Liver (tissue), 3 donors: Measurements from ENCODE around the gene BCAN.

ENCODE experiments used
- CTCF ChIP-seq: fragments of 150-350 bp; IDR thresholded peaks from 2 replicates; pipeline ENCODE4 v1.5.1; 2017; ENCODE audit warnings: improper control_type of control experiment, low read depth, low read length; ENCODE audit not compliant: missing input control
- EGR1 ChIP-seq, 2 donors: IDR thresholded peaks; 2 replicates each; pipeline ENCODE4 v1.6.1; 2016 to 2018; ENCODE audit warnings: antibody characterized with exemption in 2 of 2, low read depth in 2 of 2
- FOXA1 ChIP-seq: IDR thresholded peaks from 2 replicates; pipeline ENCODE4 v1.6.1; 2016; ENCODE audit warnings: antibody characterized with exemption
- FOXA2 ChIP-seq: IDR thresholded peaks from 2 replicates; pipeline ENCODE4 v1.6.1; 2016; ENCODE audit warnings: antibody characterized with exemption
- NR2F2 ChIP-seq: IDR thresholded peaks from 2 replicates; pipeline ENCODE4 v1.6.1; 2016; ENCODE audit warnings: antibody characterized with exemption
- RXRA ChIP-seq, 2 donors: IDR thresholded peaks; 2 replicates each; pipeline ENCODE4 v1.6.1; 2017 to 2018; ENCODE audit warnings: antibody characterized with exemption in 2 of 2, mild to moderate bottlenecking in 1 of 2
- SP1 ChIP-seq: IDR thresholded peaks from 2 replicates; pipeline ENCODE4 v1.6.1; 2018; ENCODE audit warnings: antibody characterized with exemption, mild to moderate bottlenecking
- TAF1 ChIP-seq: conservative IDR thresholded peaks from 2 replicates; pipeline ENCODE4 v1.6.1; 2016; ENCODE audit warnings: antibody characterized with exemption, mild to moderate bottlenecking
- TF ChIP-seq, protein P1 (sequence below): IDR thresholded peaks from 2 replicates; pipeline ENCODE4 v1.6.1; 2016; ENCODE audit warnings: antibody characterized with exemption, mild to moderate bottlenecking
- donor health status: healthy.
- donor health status: healthy.

- TF ChIP-seq CTCF, result no peak
- no peak for TF ChIP-seq FOXA2
- TF ChIP-seq, protein P1, sequence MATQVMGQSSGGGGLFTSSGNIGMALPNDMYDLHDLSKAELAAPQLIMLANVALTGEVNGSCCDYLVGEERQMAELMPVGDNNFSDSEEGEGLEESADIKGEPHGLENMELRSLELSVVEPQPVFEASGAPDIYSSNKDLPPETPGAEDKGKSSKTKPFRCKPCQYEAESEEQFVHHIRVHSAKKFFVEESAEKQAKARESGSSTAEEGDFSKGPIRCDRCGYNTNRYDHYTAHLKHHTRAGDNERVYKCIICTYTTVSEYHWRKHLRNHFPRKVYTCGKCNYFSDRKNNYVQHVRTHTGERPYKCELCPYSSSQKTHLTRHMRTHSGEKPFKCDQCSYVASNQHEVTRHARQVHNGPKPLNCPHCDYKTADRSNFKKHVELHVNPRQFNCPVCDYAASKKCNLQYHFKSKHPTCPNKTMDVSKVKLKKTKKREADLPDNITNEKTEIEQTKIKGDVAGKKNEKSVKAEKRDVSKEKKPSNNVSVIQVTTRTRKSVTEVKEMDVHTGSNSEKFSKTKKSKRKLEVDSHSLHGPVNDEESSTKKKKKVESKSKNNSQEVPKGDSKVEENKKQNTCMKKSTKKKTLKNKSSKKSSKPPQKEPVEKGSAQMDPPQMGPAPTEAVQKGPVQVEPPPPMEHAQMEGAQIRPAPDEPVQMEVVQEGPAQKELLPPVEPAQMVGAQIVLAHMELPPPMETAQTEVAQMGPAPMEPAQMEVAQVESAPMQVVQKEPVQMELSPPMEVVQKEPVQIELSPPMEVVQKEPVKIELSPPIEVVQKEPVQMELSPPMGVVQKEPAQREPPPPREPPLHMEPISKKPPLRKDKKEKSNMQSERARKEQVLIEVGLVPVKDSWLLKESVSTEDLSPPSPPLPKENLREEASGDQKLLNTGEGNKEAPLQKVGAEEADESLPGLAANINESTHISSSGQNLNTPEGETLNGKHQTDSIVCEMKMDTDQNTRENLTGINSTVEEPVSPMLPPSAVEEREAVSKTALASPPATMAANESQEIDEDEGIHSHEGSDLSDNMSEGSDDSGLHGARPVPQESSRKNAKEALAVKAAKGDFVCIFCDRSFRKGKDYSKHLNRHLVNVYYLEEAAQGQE, result no peak
- TF ChIP-seq NR2F2, result no peak
- TF ChIP-seq RXRA (IDR thresholded peaks at IDR 0.05), result no peak
- no peak for TF ChIP-seq TAF1
- no peak for TF ChIP-seq EGR1 (IDR thresholded peaks at IDR 0.05; ENCODE audit: low read depth in 2 of 2)
- no peak for TF ChIP-seq FOXA1
- TF ChIP-seq SP1, result no peak
Measured at GRCh38 chr1:156629823-156630449, 12.0 kb upstream of the BCAN start.
